GM19351 (cell line): ENCODE measurements around the gene DLX4.

Experiments
- ATAC-seq: cut with Tn5 transposase; IDR thresholded peaks from one replicate; pipeline ENCODE4 v1.9.1; 2021; ENCODE audit warnings: mild to moderate bottlenecking, moderate library complexity; ENCODE audit not compliant: unreplicated experiment

DLX4 gene

GRCh38 chr17:49946208-49946607, 22.8 kb upstream of the DLX4 start:
- no peak for ATAC-seq

GRCh38 chr17:49946964-49947584, 21.9 kb upstream of the DLX4 start:
- ATAC-seq: no peak

- no peak for ATAC-seq
These were observed 19.4 kb upstream of the DLX4 start for GRCh38 chr17:49949634-49950033.

GRCh38 chr17:49951362-49952082, 17.5 kb upstream of the DLX4 start:
- no peak for ATAC-seq

GRCh38 chr17:49952209-49952911, 16.6 kb upstream of the DLX4 start:
- no peak for ATAC-seq

- ATAC-seq: no peak
These were observed 16.0 kb upstream of the DLX4 start for GRCh38 chr17:49952912-49953497.

GRCh38 chr17:49955157-49955556, 13.8 kb upstream of the DLX4 start:
- no peak for ATAC-seq

GRCh38 chr17:49956780-49957179, 12.2 kb upstream of the DLX4 start:
- ATAC-seq: no peak

GRCh38 chr17:49957350-49957749, 11.6 kb upstream of the DLX4 start:
- ATAC-seq: no peak

GRCh38 chr17:49958723-49959122, 10.3 kb upstream of the DLX4 start:
- ATAC-seq: no peak

- ATAC-seq: no peak
These were observed 9.6 kb upstream of the DLX4 start for GRCh38 chr17:49959183-49959935.

GRCh38 chr17:49962599-49963308, 6.2 kb upstream of the DLX4 start:
- no peak for ATAC-seq

- no peak for ATAC-seq
These were observed 5.7 kb upstream of the DLX4 start for GRCh38 chr17:49963309-49963625.

GRCh38 chr17:49963626-49964302, 5.2 kb upstream of the DLX4 start:
- no peak for ATAC-seq

GRCh38 chr17:49964303-49964768, 4.7 kb upstream of the DLX4 start:
- no peak for ATAC-seq

GRCh38 chr17:49964769-49965523, 4.0 kb upstream of the DLX4 start:
- no peak for ATAC-seq

GRCh38 chr17:49965524-49965909, 3.5 kb upstream of the DLX4 start:
- no peak for ATAC-seq

GRCh38 chr17:49966767-49967166, 2.2 kb upstream of the DLX4 start:
- no peak for ATAC-seq

GRCh38 chr17:49967205-49967604, 1.8 kb upstream of the DLX4 start:
- no peak for ATAC-seq
